GM18861 (cell line): ENCODE measurements around the gene SUSD6.
A peak's percentile ranks its signal among the peaks of the same experiment; 100 is the strongest.
"Not testable (repeated sequence)": the region's sequence is repeated elsewhere in the genome, so short reads cannot be mapped to it uniquely, and the experiment has no call there.

ENCODE experiments used
- ATAC-seq: cut with Tn5 transposase; IDR thresholded peaks from one replicate; pipeline ENCODE4 v1.9.1; 2021; ENCODE audit not compliant: unreplicated experiment

Gene SUSD6

GRCh38 chr14:69587389-69587788 lies 24.0 kb upstream of the SUSD6 start:
- ATAC-seq, result no peak

GRCh38 chr14:69591317-69591716 lies 20.1 kb upstream of the SUSD6 start:
- no peak for ATAC-seq

DNA sequence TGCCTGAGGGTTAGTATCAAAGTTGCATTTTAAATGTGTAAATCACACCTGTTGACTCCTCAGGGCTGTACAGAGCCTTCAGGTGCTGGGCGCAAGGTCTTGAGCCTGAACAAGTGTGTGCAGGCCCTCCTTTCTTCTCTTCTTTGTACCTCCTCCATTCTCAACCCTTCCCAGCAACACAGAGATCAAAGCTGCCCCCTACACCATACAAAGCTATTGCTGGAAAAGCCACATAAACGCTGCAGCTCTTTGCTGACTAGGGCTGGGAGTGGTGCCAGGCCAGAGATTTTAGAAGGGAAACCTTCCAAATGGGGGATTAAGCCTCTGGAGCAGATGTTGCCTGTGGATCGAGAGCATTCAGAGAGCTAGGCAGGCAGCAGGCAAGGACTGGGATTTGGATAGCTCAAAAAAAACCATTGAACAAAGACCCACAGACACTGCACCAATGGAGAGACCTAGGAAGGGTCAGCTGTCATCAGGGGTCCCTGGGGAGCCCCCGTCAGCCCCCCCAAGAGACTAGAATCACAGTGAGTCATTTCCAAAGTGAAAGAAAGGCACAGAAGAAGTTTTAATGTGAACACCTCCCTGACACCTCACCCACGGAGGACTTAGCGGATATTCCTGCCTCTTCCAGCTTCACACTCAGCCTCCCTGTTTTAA lies 18.2 kb upstream of the SUSD6 start:
- ATAC-seq, result no peak

- ATAC-seq, result no peak
Measured at GRCh38 chr14:69594846-69595245, 16.6 kb upstream of the SUSD6 start.

DNA sequence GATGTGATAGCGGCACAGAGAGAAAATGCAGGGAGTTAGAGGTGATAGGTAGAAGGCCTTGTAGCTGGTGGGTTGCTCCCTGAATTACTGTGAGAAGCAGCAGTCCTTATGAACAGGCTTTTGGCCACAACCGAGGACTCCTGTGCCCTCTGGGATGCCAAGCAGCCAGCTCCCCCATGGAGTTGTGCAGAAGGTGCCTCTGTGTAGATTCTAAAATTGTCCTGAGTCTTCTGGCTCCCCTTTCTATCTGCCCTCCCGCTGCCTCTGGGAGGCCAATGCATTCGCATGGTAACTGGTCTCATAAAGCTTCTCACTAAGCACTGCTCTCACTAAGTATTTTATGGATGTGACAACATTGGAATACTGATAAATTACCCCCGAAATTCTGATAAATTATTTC lies 16.1 kb upstream of the SUSD6 start:
- ATAC-seq, result no peak

DNA sequence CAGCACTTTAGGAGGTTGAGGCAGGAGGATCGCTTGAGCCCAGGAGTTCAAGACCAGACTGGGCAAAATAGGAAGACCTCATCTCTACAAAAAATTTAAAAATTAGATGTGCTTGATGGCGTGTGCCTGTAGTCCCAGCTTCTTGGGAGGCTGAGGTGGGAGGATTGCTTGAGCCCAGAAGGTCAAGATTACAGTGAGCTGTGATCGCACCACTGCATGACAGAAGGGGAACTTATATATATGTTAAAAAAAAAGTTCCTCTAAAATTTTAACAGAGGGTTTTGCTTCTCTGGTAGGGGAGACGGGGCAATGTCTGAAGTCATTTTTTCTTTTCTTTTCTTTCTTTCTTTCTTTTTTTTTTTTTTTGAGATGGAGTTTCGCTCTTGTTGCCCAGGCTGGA lies 12.0 kb upstream of the SUSD6 start:
- ATAC-seq, result not testable (repeated sequence)

GRCh38 chr14:69600304-69600891 lies 11.0 kb upstream of the SUSD6 start:
- no peak for ATAC-seq

- no peak for ATAC-seq
Measured at GRCh38 chr14:69605738-69606137, 5.7 kb upstream of the SUSD6 start.

- ATAC-seq, result no peak
Measured at GRCh38 chr14:69606258-69607184, 4.9 kb upstream of the SUSD6 start.

DNA sequence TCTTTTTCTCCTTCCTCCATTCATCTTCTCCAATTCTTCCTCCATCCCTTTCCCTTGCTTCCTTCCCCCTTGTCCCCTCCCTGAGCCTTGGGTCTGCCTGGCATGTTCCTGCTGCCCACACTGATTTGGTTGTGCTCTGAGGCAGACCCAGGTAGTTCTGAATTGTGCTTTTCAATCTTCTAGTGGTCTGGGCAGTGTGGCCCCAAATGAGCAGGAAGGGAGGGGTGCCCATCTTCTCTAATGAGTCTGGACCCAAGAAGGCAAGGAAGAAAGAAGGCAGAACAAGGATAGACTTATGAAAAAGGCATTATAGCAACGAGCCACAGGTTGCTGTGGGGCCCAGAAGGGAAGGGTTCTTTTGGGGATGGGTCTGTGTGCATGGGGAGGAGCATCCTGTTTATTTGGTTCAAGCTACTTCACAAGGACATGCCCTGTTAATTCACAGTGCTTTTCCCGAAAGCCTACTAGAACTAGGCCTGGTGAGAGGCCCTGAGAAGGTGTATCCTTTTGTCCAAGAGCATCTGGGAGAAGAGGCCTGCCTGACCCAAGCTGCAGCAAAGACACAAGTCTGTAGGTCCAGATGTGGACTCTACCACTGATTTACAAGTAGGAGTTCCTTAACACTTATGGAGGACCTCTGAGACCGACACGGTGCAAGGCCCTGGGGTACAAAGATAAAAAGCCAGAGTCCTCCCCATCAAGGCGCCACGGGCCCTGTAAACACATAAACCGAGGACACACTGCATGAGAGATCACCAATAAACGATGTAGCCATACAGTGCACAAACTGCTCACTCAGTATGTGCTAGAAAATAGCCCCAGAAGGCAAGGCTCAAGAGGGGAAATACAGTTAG lies 1.1 kb upstream of the SUSD6 start:
- no peak for ATAC-seq

- no peak for ATAC-seq
Measured at GRCh38 chr14:69610874-69611171, 573 bp upstream of the SUSD6 start.

DNA sequence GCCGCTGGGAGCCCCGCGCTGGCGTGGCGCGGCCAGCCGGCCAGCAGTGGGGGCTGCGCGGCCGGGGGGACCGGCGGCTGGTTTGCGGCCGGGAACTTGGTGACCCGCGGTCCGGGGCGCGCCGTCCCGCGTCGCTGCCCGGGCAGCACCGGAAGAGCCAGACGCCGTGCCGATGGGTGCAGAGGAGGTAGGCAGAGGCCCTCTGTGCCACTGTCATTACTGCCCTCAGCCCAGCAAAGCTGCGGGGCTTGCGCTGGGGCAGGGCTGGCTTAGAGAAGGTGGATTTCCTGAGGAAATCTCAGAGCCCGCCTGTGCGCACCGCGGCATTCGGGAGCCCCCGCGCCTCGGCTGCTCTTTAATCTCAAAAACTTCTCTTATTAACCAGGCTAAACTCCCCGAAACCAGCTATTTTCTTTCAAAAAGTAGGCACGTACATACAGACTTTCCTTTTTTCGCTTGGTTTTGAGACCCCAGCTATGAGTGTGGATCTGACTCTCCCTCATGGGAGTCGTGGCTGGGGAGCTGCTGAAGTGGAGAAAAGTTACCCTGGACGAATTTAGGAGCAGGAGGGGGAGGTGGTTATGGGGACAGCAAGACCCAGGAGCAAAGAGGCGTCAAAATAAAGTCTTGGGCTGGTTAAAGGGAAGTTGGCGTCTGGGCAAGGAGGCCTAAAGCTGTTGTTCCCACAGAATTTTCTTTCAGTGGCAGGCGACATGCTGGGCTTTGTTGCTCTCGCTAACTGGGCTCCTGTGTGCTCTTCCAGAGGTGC lies 802 bp downstream of the SUSD6 start:
- peak; percentile 12 for ATAC-seq

- no peak for ATAC-seq
Measured at GRCh38 chr14:69612783-69613130, 1.4 kb downstream of the SUSD6 start.

DNA sequence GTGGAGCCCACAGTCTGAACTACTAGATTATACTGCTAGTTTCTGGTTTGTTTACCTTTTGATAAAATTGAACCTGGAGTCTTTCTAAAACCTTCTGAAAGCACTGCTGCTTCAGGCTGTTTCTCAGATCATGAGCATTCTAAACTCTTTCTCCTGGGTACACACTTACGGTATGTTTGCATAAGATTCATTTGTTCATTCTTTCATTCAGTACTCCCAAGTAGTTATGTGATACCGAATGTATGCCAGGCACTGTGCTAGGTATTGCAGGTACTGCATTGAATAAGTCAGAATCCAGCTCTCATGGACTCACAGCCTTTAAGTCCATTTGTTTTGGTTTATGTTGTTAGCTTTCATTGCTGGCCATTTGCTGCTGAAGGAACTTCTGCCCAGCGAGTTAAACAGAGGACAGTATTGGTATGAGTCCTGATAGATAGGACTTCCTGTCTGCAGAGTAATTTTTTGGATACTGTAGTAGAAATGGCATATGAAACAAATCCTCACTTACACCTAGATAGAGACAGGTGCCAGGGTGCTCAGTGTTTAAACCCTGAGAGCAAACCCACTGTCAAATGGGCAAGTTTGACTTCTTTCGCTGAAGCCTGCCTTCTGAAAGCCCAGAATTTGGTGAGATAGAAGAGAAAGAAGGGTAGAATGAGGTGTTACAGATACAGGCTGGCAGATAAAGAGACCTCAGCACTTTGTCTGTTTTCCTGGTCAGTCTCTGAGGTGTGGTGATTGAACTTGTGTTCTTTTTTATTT lies 2.1 kb downstream of the SUSD6 start:
- no peak for ATAC-seq

- ATAC-seq, result peak; percentile 20
Measured at GRCh38 chr14:69614592-69614991, 3.2 kb downstream of the SUSD6 start.

- ATAC-seq, result peak; percentile 0
Measured at GRCh38 chr14:69615121-69615495, 3.7 kb downstream of the SUSD6 start.

- ATAC-seq, result peak; percentile 51
Measured at GRCh38 chr14:69615496-69616407, 4.4 kb downstream of the SUSD6 start.

GRCh38 chr14:69616408-69616773 lies 5.0 kb downstream of the SUSD6 start:
- ATAC-seq, result no peak

GRCh38 chr14:69617796-69618195 lies 6.4 kb downstream of the SUSD6 start:
- ATAC-seq, result no peak
